WTC11 (cell line): Measurements from ENCODE around the gene CHRNA5. TPM values are rescaled to one million over a fixed set of nuclear protein-coding genes. Genes with fewer than 3 reads are reported as not detected.

Source experiments
- ATAC-seq: fragments of 200-7000 bp; cut with Tn5 transposase; 2 replicates; pipeline ENCODE4 v1.10.0; 2021; ENCODE audit warnings: mild to moderate bottlenecking, moderate library complexity
- CTCF ChIA-PET: fragments of 300-600 bp; sonication (Branson Sonifier 250); formaldehyde crosslinking; loops from one replicate; lab custom pipeline; 2021; ENCODE audit warnings: antibody characterized with exemption; lab: Charles Lee
- POLR2A ChIA-PET: fragments of 350-600 bp; sonication (Branson Sonifier 250); formaldehyde crosslinking; loops from one replicate; lab custom pipeline; 2021; ENCODE audit warnings: antibody characterized with exemption; lab: Charles Lee
- DNase-seq: peaks from one replicate; pipeline ENCODE4 v3.0.0; 2021; ENCODE audit warnings: low spot score
- H3K27ac Mint-ChIP-seq: 2 replicates; pipeline ENCODE4 v1.8.0; 2021; ENCODE audit warnings: mixed read lengths
- H3K27me3 Mint-ChIP-seq: 2 replicates; pipeline ENCODE4 v1.8.0; 2021; ENCODE audit warnings: low read depth, mild to moderate bottlenecking, moderate library complexity, mixed read lengths
- H3K36me3 Mint-ChIP-seq: 2 replicates; pipeline ENCODE4 v1.8.0; 2021; ENCODE audit warnings: mixed read lengths
- H3K4me1 Mint-ChIP-seq: 2 replicates; pipeline ENCODE4 v1.8.0; 2022; ENCODE audit warnings: mixed read lengths
- H3K4me3 Mint-ChIP-seq: 2 replicates; pipeline ENCODE4 v1.8.0; 2021; ENCODE audit warnings: mild to moderate bottlenecking, moderate library complexity, mixed read lengths
- H3K9me3 Mint-ChIP-seq: 2 replicates; pipeline ENCODE4 v1.8.0; 2021; ENCODE audit warnings: mixed read lengths
- ATF1 ChIP-seq: sonication (generic); formaldehyde crosslinking; IDR thresholded peaks from 2 replicates; pipeline ENCODE4 v1.8.1; 2023; ENCODE audit warnings: mild to moderate bottlenecking, moderate library complexity, missing genetic modification reagents
- ETV6 ChIP-seq: sonication (generic); formaldehyde crosslinking; IDR thresholded peaks from 2 replicates; pipeline ENCODE4 v1.8.1; 2022; ENCODE audit warnings: mild to moderate bottlenecking, missing genetic modification reagents
- NFE2L1 ChIP-seq: sonication (generic); formaldehyde crosslinking; IDR thresholded peaks from 2 replicates; pipeline ENCODE4 v1.8.1; 2023; ENCODE audit warnings: missing genetic modification reagents
- NR1H2 ChIP-seq: sonication (generic); formaldehyde crosslinking; IDR thresholded peaks from 2 replicates; pipeline ENCODE4 v1.9.0; 2021; ENCODE audit warnings: mild to moderate bottlenecking, moderate library complexity, missing genetic modification reagents
- OVOL2 ChIP-seq: fragments of 250-450 bp; sonication (Bioruptor Pico); IDR thresholded peaks from 2 replicates; pipeline ENCODE4 v1.9.0; 2021; ENCODE audit warnings: mild to moderate bottlenecking, borderline replicate concordance
- RORB ChIP-seq: fragments of 250-450 bp; sonication (Bioruptor Pico); IDR thresholded peaks from 2 replicates; pipeline ENCODE4 v1.9.0; 2021; ENCODE audit warnings: mild to moderate bottlenecking
- SMAD4 ChIP-seq: sonication (generic); formaldehyde crosslinking; IDR thresholded peaks from 2 replicates; pipeline ENCODE4 v1.8.0; 2022; ENCODE audit warnings: mild to moderate bottlenecking, missing genetic modification reagents
- SP1 ChIP-seq: sonication (generic); formaldehyde crosslinking; conservative IDR thresholded peaks from 2 replicates; pipeline ENCODE4 v1.8.1; 2022; ENCODE audit warnings: missing genetic modification reagents
- TCF7 ChIP-seq: sonication (generic); formaldehyde crosslinking; IDR thresholded peaks from 2 replicates; pipeline ENCODE4 v1.8.0; 2022; ENCODE audit warnings: mild to moderate bottlenecking, low read depth, missing genetic modification reagents, moderate library complexity
- ZBTB21 ChIP-seq: sonication (generic); formaldehyde crosslinking; IDR thresholded peaks from 2 replicates; pipeline ENCODE4 v1.8.1; 2023; ENCODE audit warnings: mild to moderate bottlenecking, missing genetic modification reagents, borderline replicate concordance
- ZNF138 ChIP-seq: sonication (generic); formaldehyde crosslinking; conservative IDR thresholded peaks from 2 replicates; pipeline ENCODE4 v1.8.1; 2022; ENCODE audit warnings: mild to moderate bottlenecking, moderate library complexity, missing genetic modification reagents
- total RNA-seq: library from RNA; stranded (reverse); gene quantifications from 3 replicates; pipeline ENCODE4 v1.2.3, GENCODE V29; 2021
- TF ChIP-seq, protein P1 (sequence below): sonication (generic); formaldehyde crosslinking; IDR thresholded peaks from 2 replicates; pipeline ENCODE4 v1.8.1; 2022; ENCODE audit warnings: missing genetic modification reagents, borderline replicate concordance
- TF ChIP-seq, protein P2 (sequence below): sonication (generic); formaldehyde crosslinking; IDR thresholded peaks from 2 replicates; pipeline ENCODE4 v1.8.0; 2022; ENCODE audit warnings: missing genetic modification reagents
- TF ChIP-seq, protein P3 (sequence below): sonication (generic); formaldehyde crosslinking; IDR thresholded peaks from 2 replicates; pipeline ENCODE4 v1.8.1; 2023; ENCODE audit warnings: mild to moderate bottlenecking, missing genetic modification reagents, moderate library complexity
- TF ChIP-seq, protein P4 (sequence below): fragments of 250-450 bp; sonication (Bioruptor Pico); IDR thresholded peaks from 2 replicates; pipeline ENCODE4 v1.9.0; 2021; ENCODE audit warnings: moderate library complexity, mild to moderate bottlenecking, inconsistent platforms, borderline replicate concordance
- TF ChIP-seq, protein P5 (sequence below): sonication (generic); formaldehyde crosslinking; IDR thresholded peaks from 2 replicates; pipeline ENCODE4 v1.8.0; 2022; ENCODE audit warnings: mild to moderate bottlenecking, missing genetic modification reagents
- TF ChIP-seq, protein P6 (sequence below): sonication (generic); formaldehyde crosslinking; IDR thresholded peaks from 2 replicates; pipeline ENCODE4 v1.8.0; 2023; ENCODE audit warnings: missing genetic modification reagents
- TF ChIP-seq, protein P7 (sequence below): sonication (generic); formaldehyde crosslinking; IDR thresholded peaks from 2 replicates; pipeline ENCODE4 v1.8.0; 2022; ENCODE audit warnings: mild to moderate bottlenecking, missing genetic modification reagents
- TF ChIP-seq, protein P8 (sequence below): sonication (generic); formaldehyde crosslinking; IDR thresholded peaks from 2 replicates; pipeline ENCODE4 v1.8.0; 2022; ENCODE audit warnings: mild to moderate bottlenecking, missing genetic modification reagents
- TF ChIP-seq, protein P9 (sequence below): sonication (generic); formaldehyde crosslinking; IDR thresholded peaks from 2 replicates; pipeline ENCODE4 v1.8.1; 2023; ENCODE audit warnings: mild to moderate bottlenecking, missing genetic modification reagents, moderate library complexity
- TF ChIP-seq, protein P10 (sequence below): fragments of 200-600 bp; IDR thresholded peaks from 2 replicates; pipeline ENCODE4 v1.8.0; 2022; ENCODE audit warnings: antibody characterized with exemption

The CHRNA5 gene
- total RNA-seq, 1 experiment from 2014 or later, result 21.0 TPM

DNA sequence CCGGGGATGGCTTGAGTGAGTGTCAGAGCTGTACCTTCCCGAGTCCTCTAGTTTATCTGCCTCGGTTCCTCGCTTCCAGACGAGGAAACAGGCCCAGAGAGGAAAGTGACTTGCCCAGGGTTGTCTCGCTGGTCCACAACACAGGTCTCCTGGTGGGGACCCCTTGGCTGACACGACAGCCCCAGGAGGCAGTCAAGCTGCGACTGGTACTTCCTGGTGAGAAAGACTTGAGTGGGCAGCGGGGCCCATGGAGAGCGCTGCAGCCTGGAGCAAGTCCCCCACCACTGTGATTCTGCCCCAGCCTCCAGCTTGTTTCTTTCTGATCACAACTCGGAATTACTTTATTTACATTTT is 600 bp upstream of the CHRNA5 start (continued):
- TF ChIP-seq, protein P1, sequence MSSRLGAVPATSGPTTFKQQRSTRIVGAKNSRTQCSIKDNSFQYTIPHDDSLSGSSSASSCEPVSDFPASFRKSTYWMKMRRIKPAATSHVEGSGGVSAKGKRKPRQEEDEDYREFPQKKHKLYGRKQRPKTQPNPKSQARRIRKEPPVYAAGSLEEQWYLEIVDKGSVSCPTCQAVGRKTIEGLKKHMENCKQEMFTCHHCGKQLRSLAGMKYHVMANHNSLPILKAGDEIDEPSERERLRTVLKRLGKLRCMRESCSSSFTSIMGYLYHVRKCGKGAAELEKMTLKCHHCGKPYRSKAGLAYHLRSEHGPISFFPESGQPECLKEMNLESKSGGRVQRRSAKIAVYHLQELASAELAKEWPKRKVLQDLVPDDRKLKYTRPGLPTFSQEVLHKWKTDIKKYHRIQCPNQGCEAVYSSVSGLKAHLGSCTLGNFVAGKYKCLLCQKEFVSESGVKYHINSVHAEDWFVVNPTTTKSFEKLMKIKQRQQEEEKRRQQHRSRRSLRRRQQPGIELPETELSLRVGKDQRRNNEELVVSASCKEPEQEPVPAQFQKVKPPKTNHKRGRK, result no peak
- TF ChIP-seq SMAD4 (CRISPR knock-in tag), result no peak
- TF ChIP-seq ATF1, result no peak
- TF ChIP-seq, protein P2, sequence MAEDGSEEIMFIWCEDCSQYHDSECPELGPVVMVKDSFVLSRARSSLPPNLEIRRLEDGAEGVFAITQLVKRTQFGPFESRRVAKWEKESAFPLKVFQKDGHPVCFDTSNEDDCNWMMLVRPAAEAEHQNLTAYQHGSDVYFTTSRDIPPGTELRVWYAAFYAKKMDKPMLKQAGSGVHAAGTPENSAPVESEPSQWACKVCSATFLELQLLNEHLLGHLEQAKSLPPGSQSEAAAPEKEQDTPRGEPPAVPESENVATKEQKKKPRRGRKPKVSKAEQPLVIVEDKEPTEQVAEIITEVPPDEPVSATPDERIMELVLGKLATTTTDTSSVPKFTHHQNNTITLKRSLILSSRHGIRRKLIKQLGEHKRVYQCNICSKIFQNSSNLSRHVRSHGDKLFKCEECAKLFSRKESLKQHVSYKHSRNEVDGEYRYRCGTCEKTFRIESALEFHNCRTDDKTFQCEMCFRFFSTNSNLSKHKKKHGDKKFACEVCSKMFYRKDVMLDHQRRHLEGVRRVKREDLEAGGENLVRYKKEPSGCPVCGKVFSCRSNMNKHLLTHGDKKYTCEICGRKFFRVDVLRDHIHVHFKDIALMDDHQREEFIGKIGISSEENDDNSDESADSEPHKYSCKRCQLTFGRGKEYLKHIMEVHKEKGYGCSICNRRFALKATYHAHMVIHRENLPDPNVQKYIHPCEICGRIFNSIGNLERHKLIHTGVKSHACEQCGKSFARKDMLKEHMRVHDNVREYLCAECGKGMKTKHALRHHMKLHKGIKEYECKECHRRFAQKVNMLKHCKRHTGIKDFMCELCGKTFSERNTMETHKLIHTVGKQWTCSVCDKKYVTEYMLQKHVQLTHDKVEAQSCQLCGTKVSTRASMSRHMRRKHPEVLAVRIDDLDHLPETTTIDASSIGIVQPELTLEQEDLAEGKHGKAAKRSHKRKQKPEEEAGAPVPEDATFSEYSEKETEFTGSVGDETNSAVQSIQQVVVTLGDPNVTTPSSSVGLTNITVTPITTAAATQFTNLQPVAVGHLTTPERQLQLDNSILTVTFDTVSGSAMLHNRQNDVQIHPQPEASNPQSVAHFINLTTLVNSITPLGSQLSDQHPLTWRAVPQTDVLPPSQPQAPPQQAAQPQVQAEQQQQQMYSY (CRISPR knock-in tag), result no peak
- no peak for TF ChIP-seq ZBTB21 (CRISPR knock-in tag)
- TF ChIP-seq, protein P3, sequence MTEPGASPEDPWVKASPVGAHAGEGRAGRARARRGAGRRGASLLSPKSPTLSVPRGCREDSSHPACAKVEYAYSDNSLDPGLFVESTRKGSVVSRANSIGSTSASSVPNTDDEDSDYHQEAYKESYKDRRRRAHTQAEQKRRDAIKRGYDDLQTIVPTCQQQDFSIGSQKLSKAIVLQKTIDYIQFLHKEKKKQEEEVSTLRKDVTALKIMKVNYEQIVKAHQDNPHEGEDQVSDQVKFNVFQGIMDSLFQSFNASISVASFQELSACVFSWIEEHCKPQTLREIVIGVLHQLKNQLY (CRISPR knock-in tag), result no peak

DNA sequence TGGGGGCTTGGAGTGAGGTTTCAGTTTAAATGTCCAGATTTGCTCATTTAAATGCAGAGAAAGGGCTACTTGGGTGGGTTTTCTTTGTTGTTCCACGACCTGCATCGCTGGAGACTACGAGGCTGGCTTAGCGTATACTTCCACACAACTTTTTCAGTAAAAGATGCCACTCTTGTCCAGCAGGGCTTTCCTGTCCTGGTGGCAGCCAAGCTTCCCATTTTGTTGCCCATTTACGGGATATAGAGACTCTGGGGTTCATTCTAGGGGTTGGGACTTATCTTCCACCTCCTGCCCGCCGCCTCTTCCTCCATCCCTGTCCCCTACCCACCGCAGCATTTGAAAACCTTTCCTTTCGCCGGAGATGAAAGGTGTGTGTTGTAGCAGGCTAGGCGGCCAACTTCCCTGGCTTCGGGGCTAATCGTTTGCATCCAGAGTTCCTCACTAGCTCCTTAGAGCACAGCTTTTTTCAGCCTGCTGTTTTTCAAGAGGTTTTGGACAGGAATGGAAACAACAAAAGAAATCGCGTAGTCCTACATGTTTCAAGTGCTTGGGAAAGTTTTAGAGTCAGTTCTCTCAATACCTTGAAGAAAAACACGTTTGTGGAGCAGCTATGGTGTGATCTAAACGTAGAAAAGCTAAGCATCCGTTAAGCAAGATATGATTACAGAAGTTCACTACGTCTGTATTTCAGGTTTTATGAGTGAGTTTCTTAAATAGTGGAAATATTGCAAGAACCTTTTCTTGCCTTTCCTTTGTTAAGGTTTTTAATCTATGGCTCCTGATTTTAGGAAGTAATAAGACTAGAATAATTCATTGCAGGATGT is 843 bp downstream of the CHRNA5 start:
- POLR2A ChIA-PET, result interaction anchor here (0.6 to 2.9 kb wide), 12 partner anchors 9 to 323 kb away, joined by 3 to 35 read pairs (median 6); partner anchors contain the start of genes ADAMTS7, CHRNA3, HYKK and IREB2
- Mint-ChIP-seq H3K36me3 (no peaks in the 10 kb centered on the region), H3K4me1 (peaks cover 27% of the 10 kb centered on the region), H3K4me3 (peak overlapping the region; percentile 90), H3K9me3 (no peaks in the 10 kb centered on the region), H3K27me3 (no peaks in the 10 kb centered on the region; the same call in 1 of the 2 replicates), H3K27ac (peak overlapping the region; percentile 0)
- DNase-seq, result peak; percentile 41
- ATAC-seq, result peak; percentile 2
- CTCF ChIA-PET, result interaction anchor here (0.8 to 2.3 kb wide), 19 partner anchors 9 to 458 kb away, joined by 3 to 18 read pairs (median 4); partner anchors contain the start of genes ADAMTS7, CHRNA3, PSMA4 and SKIC8
- TF ChIP-seq, protein P4, sequence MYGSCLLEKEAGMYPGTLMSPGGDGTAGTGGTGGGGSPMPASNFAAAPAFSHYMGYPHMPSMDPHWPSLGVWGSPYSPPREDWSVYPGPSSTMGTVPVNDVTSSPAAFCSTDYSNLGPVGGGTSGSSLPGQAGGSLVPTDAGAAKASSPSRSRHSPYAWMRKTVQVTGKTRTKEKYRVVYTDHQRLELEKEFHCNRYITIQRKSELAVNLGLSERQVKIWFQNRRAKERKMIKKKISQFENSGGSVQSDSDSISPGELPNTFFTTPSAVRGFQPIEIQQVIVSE (CRISPR knock-in tag), result no peak
- TF ChIP-seq ETV6 (no peak), ZNF138 (no peak), TCF7 (CRISPR knock-in tag) (no peak), RORB (CRISPR knock-in tag) (no peak), NFE2L1 (CRISPR knock-in tag) (no peak), NR1H2 (CRISPR knock-in tag) (no peak), SP1 (CRISPR knock-in tag) (no peak), OVOL2 (CRISPR knock-in tag) (no peak)
- TF ChIP-seq, protein P5, sequence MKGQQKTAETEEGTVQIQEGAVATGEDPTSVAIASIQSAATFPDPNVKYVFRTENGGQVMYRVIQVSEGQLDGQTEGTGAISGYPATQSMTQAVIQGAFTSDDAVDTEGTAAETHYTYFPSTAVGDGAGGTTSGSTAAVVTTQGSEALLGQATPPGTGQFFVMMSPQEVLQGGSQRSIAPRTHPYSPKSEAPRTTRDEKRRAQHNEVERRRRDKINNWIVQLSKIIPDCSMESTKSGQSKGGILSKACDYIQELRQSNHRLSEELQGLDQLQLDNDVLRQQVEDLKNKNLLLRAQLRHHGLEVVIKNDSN (CRISPR knock-in tag), result no peak
- TF ChIP-seq, protein P6, sequence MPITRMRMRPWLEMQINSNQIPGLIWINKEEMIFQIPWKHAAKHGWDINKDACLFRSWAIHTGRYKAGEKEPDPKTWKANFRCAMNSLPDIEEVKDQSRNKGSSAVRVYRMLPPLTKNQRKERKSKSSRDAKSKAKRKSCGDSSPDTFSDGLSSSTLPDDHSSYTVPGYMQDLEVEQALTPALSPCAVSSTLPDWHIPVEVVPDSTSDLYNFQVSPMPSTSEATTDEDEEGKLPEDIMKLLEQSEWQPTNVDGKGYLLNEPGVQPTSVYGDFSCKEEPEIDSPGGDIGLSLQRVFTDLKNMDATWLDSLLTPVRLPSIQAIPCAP (CRISPR knock-in tag), result no peak
- TF ChIP-seq, protein P7, sequence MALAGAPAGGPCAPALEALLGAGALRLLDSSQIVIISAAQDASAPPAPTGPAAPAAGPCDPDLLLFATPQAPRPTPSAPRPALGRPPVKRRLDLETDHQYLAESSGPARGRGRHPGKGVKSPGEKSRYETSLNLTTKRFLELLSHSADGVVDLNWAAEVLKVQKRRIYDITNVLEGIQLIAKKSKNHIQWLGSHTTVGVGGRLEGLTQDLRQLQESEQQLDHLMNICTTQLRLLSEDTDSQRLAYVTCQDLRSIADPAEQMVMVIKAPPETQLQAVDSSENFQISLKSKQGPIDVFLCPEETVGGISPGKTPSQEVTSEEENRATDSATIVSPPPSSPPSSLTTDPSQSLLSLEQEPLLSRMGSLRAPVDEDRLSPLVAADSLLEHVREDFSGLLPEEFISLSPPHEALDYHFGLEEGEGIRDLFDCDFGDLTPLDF (CRISPR knock-in tag), result no peak
- TF ChIP-seq, protein P8, sequence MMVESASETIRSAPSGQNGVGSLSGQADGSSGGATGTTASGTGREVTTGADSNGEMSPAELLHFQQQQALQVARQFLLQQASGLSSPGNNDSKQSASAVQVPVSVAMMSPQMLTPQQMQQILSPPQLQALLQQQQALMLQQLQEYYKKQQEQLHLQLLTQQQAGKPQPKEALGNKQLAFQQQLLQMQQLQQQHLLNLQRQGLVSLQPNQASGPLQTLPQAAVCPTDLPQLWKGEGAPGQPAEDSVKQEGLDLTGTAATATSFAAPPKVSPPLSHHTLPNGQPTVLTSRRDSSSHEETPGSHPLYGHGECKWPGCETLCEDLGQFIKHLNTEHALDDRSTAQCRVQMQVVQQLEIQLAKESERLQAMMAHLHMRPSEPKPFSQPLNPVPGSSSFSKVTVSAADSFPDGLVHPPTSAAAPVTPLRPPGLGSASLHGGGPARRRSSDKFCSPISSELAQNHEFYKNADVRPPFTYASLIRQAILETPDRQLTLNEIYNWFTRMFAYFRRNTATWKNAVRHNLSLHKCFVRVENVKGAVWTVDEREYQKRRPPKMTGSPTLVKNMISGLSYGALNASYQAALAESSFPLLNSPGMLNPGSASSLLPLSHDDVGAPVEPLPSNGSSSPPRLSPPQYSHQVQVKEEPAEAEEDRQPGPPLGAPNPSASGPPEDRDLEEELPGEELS (CRISPR knock-in tag), result no peak
- TF ChIP-seq, protein P9, sequence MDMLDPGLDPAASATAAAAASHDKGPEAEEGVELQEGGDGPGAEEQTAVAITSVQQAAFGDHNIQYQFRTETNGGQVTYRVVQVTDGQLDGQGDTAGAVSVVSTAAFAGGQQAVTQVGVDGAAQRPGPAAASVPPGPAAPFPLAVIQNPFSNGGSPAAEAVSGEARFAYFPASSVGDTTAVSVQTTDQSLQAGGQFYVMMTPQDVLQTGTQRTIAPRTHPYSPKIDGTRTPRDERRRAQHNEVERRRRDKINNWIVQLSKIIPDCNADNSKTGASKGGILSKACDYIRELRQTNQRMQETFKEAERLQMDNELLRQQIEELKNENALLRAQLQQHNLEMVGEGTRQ (CRISPR knock-in tag), result no peak
- TF ChIP-seq, protein P10, sequence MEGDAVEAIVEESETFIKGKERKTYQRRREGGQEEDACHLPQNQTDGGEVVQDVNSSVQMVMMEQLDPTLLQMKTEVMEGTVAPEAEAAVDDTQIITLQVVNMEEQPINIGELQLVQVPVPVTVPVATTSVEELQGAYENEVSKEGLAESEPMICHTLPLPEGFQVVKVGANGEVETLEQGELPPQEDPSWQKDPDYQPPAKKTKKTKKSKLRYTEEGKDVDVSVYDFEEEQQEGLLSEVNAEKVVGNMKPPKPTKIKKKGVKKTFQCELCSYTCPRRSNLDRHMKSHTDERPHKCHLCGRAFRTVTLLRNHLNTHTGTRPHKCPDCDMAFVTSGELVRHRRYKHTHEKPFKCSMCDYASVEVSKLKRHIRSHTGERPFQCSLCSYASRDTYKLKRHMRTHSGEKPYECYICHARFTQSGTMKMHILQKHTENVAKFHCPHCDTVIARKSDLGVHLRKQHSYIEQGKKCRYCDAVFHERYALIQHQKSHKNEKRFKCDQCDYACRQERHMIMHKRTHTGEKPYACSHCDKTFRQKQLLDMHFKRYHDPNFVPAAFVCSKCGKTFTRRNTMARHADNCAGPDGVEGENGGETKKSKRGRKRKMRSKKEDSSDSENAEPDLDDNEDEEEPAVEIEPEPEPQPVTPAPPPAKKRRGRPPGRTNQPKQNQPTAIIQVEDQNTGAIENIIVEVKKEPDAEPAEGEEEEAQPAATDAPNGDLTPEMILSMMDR, result no peak
